Neural cell (in vitro differentiated cells): Measurements from ENCODE around the gene PRKG1. TPM values are rescaled to one million over a fixed set of nuclear protein-coding genes. Genes with fewer than 3 reads are reported as not detected.

Source experiments
- H2AFZ ChIP-seq: fragments of 200-600, 300-800 bp; sonication (generic), shearing (Covaris generic); 2 replicates; pipeline ENCODE4 v1.6.0; 2014; ENCODE audit warnings: low read depth, mild to moderate bottlenecking, antibody characterized with exemption, low read length, moderate library complexity
- H3F3A ChIP-seq: fragments of 200-600 bp; shearing (Covaris generic); 2 replicates; pipeline ENCODE4 v1.6.1; 2016; ENCODE audit warnings: mild to moderate bottlenecking, moderate library complexity, mixed read lengths, antibody characterized with exemption, low read length; ENCODE audit not compliant: insufficient read depth, poor library complexity, severe bottlenecking
- H3K27ac ChIP-seq: fragments of 200-600, 300-800 bp; sonication (generic), shearing (Covaris generic); 2 replicates; pipeline ENCODE4 v1.5.1; 2014; ENCODE audit warnings: mild to moderate bottlenecking, low read length, moderate library complexity
- H3K27me3 ChIP-seq: fragments of 300-800, 200-600 bp; sonication (generic), shearing (Covaris generic); 2 replicates; pipeline ENCODE4 v1.6.0; 2014; ENCODE audit warnings: mild to moderate bottlenecking, low read depth, low read length, moderate library complexity; ENCODE audit not compliant: insufficient read depth
- H3K36me3 ChIP-seq: fragments of 300-800, 200-600 bp; sonication (generic), shearing (Covaris generic); 2 replicates; pipeline ENCODE4 v1.5.1; 2014; ENCODE audit warnings: mild to moderate bottlenecking, antibody characterized with exemption, low read length, moderate library complexity; ENCODE audit not compliant: insufficient read depth
- H3K4me2 ChIP-seq: fragments of 300-800, 200-600 bp; sonication (generic), shearing (Covaris generic); 2 replicates; pipeline ENCODE4 v1.6.0; 2014; ENCODE audit warnings: mild to moderate bottlenecking, low read length
- H3K4me3 ChIP-seq: fragments of 300-800, 200-600 bp; sonication (generic), shearing (Covaris generic); 2 replicates; pipeline ENCODE4 v1.5.1; 2014; ENCODE audit warnings: mild to moderate bottlenecking, low read length, moderate library complexity
- H3K79me2 ChIP-seq: fragments of 200-600 bp; shearing (Covaris generic); replicated peaks from 2 replicates; pipeline ENCODE4 v1.6.0; 2014; ENCODE audit warnings: mild to moderate bottlenecking, low read length, moderate library complexity; ENCODE audit not compliant: insufficient read depth
- H3K9ac ChIP-seq: fragments of 300-800, 200-600 bp; sonication (generic), shearing (Covaris generic); 2 replicates; pipeline ENCODE4 v1.6.1; 2016; ENCODE audit warnings: mild to moderate bottlenecking, low read length, mixed read lengths
- H3K9me2 ChIP-seq: fragments of 200-600 bp; shearing (Covaris generic); 2 replicates; pipeline ENCODE4 v1.6.1; 2016; ENCODE audit warnings: mild to moderate bottlenecking, low read length, mixed read lengths; ENCODE audit not compliant: insufficient read depth
- H3K9me3 ChIP-seq: fragments of 200-600, 300-800 bp; sonication (generic), shearing (Covaris generic); 2 replicates; pipeline ENCODE4 v1.6.1; 2016; ENCODE audit warnings: mild to moderate bottlenecking, mixed run types, low read length, moderate library complexity, mixed read lengths
- H4K20me1 ChIP-seq: fragments of 200-600 bp; shearing (Covaris generic); 2 replicates; pipeline ENCODE4 v1.6.1; 2016; ENCODE audit warnings: mild to moderate bottlenecking, mixed run types; ENCODE audit not compliant: insufficient read depth
- EP300 ChIP-seq: fragments of 450-650 bp; conservative IDR thresholded peaks from 2 replicates; pipeline ENCODE4 v1.6.1; 2014; ENCODE audit warnings: antibody characterized with exemption, mild to moderate bottlenecking, moderate library complexity; ENCODE audit not compliant: poor library complexity, severe bottlenecking
- EZH2 ChIP-seq: fragments of 200-600, 300-800 bp; shearing (Covaris generic), sonication (generic); IDR thresholded peaks from 2 replicates; pipeline ENCODE4 v1.6.1; 2014; ENCODE audit warnings: antibody characterized with exemption, low read length, borderline replicate concordance, mild to moderate bottlenecking; ENCODE audit not compliant: insufficient read depth, poor library complexity, severe bottlenecking
- MXI1 ChIP-seq: fragments of 450-650 bp; conservative IDR thresholded peaks from 2 replicates; pipeline ENCODE4 v1.6.1; 2014; ENCODE audit warnings: antibody characterized with exemption, mild to moderate bottlenecking; ENCODE audit not compliant: poor library complexity, severe bottlenecking
- POLR2AphosphoS5 ChIP-seq: IDR thresholded peaks from 2 replicates; pipeline ENCODE4 v1.6.1; 2012
- RAD21 ChIP-seq: fragments of 450-650 bp; conservative IDR thresholded peaks from 2 replicates; pipeline ENCODE4 v1.6.1; 2014; ENCODE audit warnings: antibody characterized with exemption, mild to moderate bottlenecking, moderate library complexity
- SMC3 ChIP-seq: fragments of 450-650 bp; conservative IDR thresholded peaks from 2 replicates; pipeline ENCODE4 v1.6.1; 2014; ENCODE audit warnings: antibody characterized with exemption, mild to moderate bottlenecking, moderate library complexity; ENCODE audit not compliant: poor library complexity
- TAF1 ChIP-seq: IDR thresholded peaks from 2 replicates; pipeline ENCODE4 v1.6.1; 2012; ENCODE audit warnings: low read depth
- polyA plus RNA-seq: library from polyadenylated mRNA; depleted of rRNA; stranded (reverse); fragments of >200 nt; gene quantifications from 2 replicates; pipeline ENCODE4 v1.2.3, GENCODE V29; 2014
- TF ChIP-seq, protein P1 (sequence below): fragments of 450-650 bp; IDR thresholded peaks from 2 replicates; pipeline ENCODE4 v1.5.1; 2014; ENCODE audit warnings: antibody characterized with exemption, mild to moderate bottlenecking, moderate library complexity; ENCODE audit not compliant: poor library complexity, severe bottlenecking
- TF ChIP-seq, protein P2 (sequence below): IDR thresholded peaks from 2 replicates; pipeline ENCODE4 v1.6.1; 2012; ENCODE audit warnings: borderline replicate concordance

The PRKG1 gene
- polyA plus RNA-seq, 1 donor from 2014 or later: 2.2 TPM

GRCh38 chr10:51436805-51437204 is 362.5 kb downstream of the PRKG1 start:
- no peak overlapping the region for H3K4me2 ChIP-seq
- H3K27me3 ChIP-seq: no peaks in the 10 kb centered on the region
- H3K9me3 ChIP-seq: no peaks in the 10 kb centered on the region
- no peaks in the 10 kb centered on the region for H3K36me3 ChIP-seq
- no peak overlapping the region for H3K27ac ChIP-seq
- no peak overlapping the region for H2AFZ ChIP-seq
- no peak overlapping the region for H3K9ac ChIP-seq
- TF ChIP-seq RAD21 (no peak), EP300 (no peak), POLR2AphosphoS5 (no peak), SMC3 (no peak), EZH2 (no peak), TAF1 (no peak), MXI1 (no peak)
- TF ChIP-seq, protein P1, sequence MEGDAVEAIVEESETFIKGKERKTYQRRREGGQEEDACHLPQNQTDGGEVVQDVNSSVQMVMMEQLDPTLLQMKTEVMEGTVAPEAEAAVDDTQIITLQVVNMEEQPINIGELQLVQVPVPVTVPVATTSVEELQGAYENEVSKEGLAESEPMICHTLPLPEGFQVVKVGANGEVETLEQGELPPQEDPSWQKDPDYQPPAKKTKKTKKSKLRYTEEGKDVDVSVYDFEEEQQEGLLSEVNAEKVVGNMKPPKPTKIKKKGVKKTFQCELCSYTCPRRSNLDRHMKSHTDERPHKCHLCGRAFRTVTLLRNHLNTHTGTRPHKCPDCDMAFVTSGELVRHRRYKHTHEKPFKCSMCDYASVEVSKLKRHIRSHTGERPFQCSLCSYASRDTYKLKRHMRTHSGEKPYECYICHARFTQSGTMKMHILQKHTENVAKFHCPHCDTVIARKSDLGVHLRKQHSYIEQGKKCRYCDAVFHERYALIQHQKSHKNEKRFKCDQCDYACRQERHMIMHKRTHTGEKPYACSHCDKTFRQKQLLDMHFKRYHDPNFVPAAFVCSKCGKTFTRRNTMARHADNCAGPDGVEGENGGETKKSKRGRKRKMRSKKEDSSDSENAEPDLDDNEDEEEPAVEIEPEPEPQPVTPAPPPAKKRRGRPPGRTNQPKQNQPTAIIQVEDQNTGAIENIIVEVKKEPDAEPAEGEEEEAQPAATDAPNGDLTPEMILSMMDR: no peak
- TF ChIP-seq, protein P2, sequence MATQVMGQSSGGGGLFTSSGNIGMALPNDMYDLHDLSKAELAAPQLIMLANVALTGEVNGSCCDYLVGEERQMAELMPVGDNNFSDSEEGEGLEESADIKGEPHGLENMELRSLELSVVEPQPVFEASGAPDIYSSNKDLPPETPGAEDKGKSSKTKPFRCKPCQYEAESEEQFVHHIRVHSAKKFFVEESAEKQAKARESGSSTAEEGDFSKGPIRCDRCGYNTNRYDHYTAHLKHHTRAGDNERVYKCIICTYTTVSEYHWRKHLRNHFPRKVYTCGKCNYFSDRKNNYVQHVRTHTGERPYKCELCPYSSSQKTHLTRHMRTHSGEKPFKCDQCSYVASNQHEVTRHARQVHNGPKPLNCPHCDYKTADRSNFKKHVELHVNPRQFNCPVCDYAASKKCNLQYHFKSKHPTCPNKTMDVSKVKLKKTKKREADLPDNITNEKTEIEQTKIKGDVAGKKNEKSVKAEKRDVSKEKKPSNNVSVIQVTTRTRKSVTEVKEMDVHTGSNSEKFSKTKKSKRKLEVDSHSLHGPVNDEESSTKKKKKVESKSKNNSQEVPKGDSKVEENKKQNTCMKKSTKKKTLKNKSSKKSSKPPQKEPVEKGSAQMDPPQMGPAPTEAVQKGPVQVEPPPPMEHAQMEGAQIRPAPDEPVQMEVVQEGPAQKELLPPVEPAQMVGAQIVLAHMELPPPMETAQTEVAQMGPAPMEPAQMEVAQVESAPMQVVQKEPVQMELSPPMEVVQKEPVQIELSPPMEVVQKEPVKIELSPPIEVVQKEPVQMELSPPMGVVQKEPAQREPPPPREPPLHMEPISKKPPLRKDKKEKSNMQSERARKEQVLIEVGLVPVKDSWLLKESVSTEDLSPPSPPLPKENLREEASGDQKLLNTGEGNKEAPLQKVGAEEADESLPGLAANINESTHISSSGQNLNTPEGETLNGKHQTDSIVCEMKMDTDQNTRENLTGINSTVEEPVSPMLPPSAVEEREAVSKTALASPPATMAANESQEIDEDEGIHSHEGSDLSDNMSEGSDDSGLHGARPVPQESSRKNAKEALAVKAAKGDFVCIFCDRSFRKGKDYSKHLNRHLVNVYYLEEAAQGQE: no peak
- H3K9me2 ChIP-seq: no peaks in the 10 kb centered on the region
- no peaks in the 10 kb centered on the region for H4K20me1 ChIP-seq
- no peaks in the 10 kb centered on the region for H3F3A ChIP-seq
- H3K4me3 ChIP-seq: no peak overlapping the region
- no peaks in the 10 kb centered on the region for H3K79me2 ChIP-seq

DNA sequence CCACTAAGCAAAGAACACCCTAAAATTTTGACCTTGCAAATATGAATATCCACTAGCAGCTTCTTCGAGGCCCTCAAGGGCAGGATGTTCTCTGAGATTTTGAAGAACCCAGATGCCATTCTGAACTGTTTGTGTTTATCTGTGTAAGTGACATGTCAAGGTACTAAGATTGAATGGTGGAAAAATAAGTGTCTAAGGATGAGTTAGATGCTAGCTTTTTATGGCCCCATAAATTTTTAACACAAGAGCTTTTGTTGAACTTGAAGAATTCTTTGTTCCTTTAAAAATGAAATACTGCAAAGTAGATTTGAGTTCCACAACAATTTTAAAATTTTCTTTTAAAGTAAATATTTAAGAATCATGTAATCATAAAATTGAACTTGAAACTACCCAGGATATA is 365.4 kb downstream of the PRKG1 start:
- no peaks in the 10 kb centered on the region for H3K27me3 ChIP-seq
- TF ChIP-seq POLR2AphosphoS5: no peak
- TF ChIP-seq, protein P2: no peak
- no peak for TF ChIP-seq EZH2
- TF ChIP-seq EP300: no peak
- TF ChIP-seq SMC3: no peak
- TF ChIP-seq RAD21: no peak
- TF ChIP-seq, protein P1: no peak
- TF ChIP-seq TAF1: no peak
- no peak for TF ChIP-seq MXI1

More for the DNA sequence above, 365.4 kb downstream of the PRKG1 start:
- Histone ChIP-seq H3K9ac (no peak overlapping the region), H3K4me2 (no peak overlapping the region), H2AFZ (no peak overlapping the region), H3K9me2 (no peaks in the 10 kb centered on the region), H3K4me3 (no peak overlapping the region), H3F3A (no peaks in the 10 kb centered on the region), H3K79me2 (no peaks in the 10 kb centered on the region), H3K9me3 (no peaks in the 10 kb centered on the region), H3K36me3 (no peaks in the 10 kb centered on the region), H4K20me1 (no peaks in the 10 kb centered on the region), H3K27ac (no peak overlapping the region)
